Measurements from ENCODE around the gene CCDC169. TPM values are rescaled to one million over a fixed set of nuclear protein-coding genes. Genes with fewer than 3 reads are reported as not detected.
"Not testable (repeated sequence)": the region's sequence is repeated elsewhere in the genome, so short reads cannot be mapped to it uniquely, and the experiment has no call there.

CCDC169 gene
- polyA plus RNA-seq, 4 donors: 0.37 to 5.3 TPM; not detected in 2

- no peaks in the 10 kb centered on the region for H3K9me3 ChIP-seq (ENCODE audit: control insufficient read depth in 2 of 2, insufficient read depth in 1 of 2, low read depth in 1 of 2, low read length in 1 of 2)
- peaks cover 0 to 8% (median 0%) of the 10 kb centered on the region in 3 donors for H3K4me1 ChIP-seq (ENCODE audit: control insufficient read depth in 3 of 3, insufficient read depth in 2 of 3, low read depth in 1 of 3, low read length in 2 of 3)
- FAIRE-seq (no peak), DNase-seq (no peak)
- H3K4me3 ChIP-seq (ENCODE audit: low read depth in 1 of 3, low read length in 3 of 3): no peak overlapping the region
- H3K27ac ChIP-seq (ENCODE audit: low read depth in 1 of 3, low read length in 2 of 3): no peak overlapping the region
- H3K36me3 ChIP-seq (ENCODE audit: control insufficient read depth in 3 of 3, insufficient read depth in 2 of 3, low read depth in 1 of 3, low read length in 3 of 3): no peaks in the 10 kb centered on the region
- WGBS, 3 donors: 63 to 83% (median 74%) methylated on average over 1 of the region's 1 CpG
- no peaks in the 10 kb centered on the region for H3K27me3 ChIP-seq (ENCODE audit: control insufficient read depth in 3 of 3, insufficient read depth in 3 of 3, low read length in 3 of 3)
Observed at GRCh38 chr13:36341718-36342117, 44.1 kb upstream of the CCDC169 start.

GRCh38 chr13:36339600-36340155 lies 42.1 kb upstream of the CCDC169 start:
- peaks cover 0 to 8% (median 0%) of the 10 kb centered on the region in 3 donors for H3K4me1 ChIP-seq (ENCODE audit: control insufficient read depth in 3 of 3, insufficient read depth in 2 of 3, low read depth in 1 of 3, low read length in 2 of 3)
- no peaks in the 10 kb centered on the region for H3K27me3 ChIP-seq (ENCODE audit: control insufficient read depth in 3 of 3, insufficient read depth in 3 of 3, low read length in 3 of 3)
- H3K9me3 ChIP-seq (ENCODE audit: control insufficient read depth in 2 of 2, insufficient read depth in 1 of 2, low read depth in 1 of 2, low read length in 1 of 2): no peaks in the 10 kb centered on the region
- H3K36me3 ChIP-seq (ENCODE audit: control insufficient read depth in 3 of 3, insufficient read depth in 2 of 3, low read depth in 1 of 3, low read length in 3 of 3): no peaks in the 10 kb centered on the region
- H3K27ac ChIP-seq (ENCODE audit: low read depth in 1 of 3, low read length in 2 of 3): no peak overlapping the region
- WGBS, 3 donors: 89 to 95% (median 94%) methylated on average over 4 of the region's 4 CpGs
- H3K4me3 ChIP-seq (ENCODE audit: low read depth in 1 of 3, low read length in 3 of 3): no peak overlapping the region
- FAIRE-seq (no peak), DNase-seq (no peak)

DNA sequence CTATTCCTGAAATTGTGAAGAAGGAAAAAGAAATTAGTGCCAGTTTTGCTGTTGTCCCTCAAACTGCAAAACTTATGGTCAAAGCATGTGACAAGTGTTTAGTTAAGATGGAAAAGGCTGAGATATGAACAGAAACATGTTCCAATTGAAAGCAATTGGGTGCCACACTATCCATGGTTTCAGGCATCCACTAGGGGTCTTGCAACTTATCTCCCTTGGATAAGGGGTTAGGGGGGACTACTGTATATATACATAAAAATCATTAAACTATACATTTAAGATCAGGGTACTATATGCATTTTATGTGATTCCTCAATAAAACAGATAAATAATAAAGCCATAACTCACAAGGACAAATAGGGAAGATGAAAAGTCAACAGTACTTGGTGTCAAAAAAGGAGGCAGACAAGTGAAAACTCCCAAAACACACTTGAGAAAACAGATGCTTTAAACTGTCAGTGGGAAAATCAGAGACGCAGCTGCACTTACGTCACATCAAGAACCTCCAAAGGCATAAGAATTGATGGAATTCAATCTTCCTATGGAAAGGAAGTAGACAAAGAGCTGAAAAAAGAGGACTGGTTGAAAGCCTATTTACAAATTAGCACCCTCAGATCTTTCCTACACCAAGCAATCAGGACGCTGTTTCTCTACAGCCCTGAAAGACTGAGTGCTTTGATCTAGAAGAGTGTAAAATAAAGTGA lies 40.5 kb upstream of the CCDC169 start:
- H3K9me3 ChIP-seq (ENCODE audit: control insufficient read depth in 2 of 2, insufficient read depth in 1 of 2, low read depth in 1 of 2, low read length in 1 of 2): no peaks in the 10 kb centered on the region
- 78 to 89% (median 85%) methylated on average over 3 of the region's 3 CpGs for WGBS, 3 donors
- H3K4me1 ChIP-seq (ENCODE audit: control insufficient read depth in 3 of 3, insufficient read depth in 2 of 3, low read depth in 1 of 3, low read length in 2 of 3): peaks cover 0 to 5% (median 0%) of the 10 kb centered on the region in 3 donors
- no peaks in the 10 kb centered on the region for H3K27me3 ChIP-seq (ENCODE audit: control insufficient read depth in 3 of 3, insufficient read depth in 3 of 3, low read length in 3 of 3)
- no peak for FAIRE-seq
- no peaks in the 10 kb centered on the region for H3K36me3 ChIP-seq (ENCODE audit: control insufficient read depth in 3 of 3, insufficient read depth in 2 of 3, low read depth in 1 of 3, low read length in 3 of 3)
- no peak overlapping the region for H3K4me3 ChIP-seq (ENCODE audit: low read depth in 1 of 3, low read length in 3 of 3)
- no peak for DNase-seq
- no peak overlapping the region for H3K27ac ChIP-seq (ENCODE audit: low read depth in 1 of 3, low read length in 2 of 3)

DNA sequence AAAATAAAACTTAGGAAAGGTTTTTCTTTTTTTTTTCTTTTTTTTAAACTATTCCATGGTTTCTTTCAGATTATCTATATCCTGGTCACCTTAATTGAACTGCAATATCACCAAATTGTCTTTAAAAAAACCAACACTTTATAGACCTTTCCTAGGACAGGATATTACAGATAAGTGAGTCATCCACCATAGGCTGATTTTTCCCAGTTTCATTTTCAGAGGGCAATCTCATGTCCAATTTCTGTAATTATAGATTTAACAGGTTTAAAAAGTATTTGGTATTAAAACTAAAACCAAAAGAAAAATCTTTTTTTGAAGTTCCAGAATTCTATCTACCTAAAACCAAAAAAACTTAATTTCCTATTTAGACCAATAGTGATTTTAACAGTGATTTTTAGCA lies 35.4 kb upstream of the CCDC169 start:
- no peak for DNase-seq
- Histone ChIP-seq H3K4me1 (ENCODE audit: control insufficient read depth in 3 of 3, insufficient read depth in 2 of 3, low read depth in 1 of 3, low read length in 2 of 3) (no peaks in the 10 kb centered on the region), H3K27me3 (ENCODE audit: control insufficient read depth in 3 of 3, insufficient read depth in 3 of 3, low read length in 3 of 3) (no peaks in the 10 kb centered on the region), H3K36me3 (ENCODE audit: control insufficient read depth in 3 of 3, insufficient read depth in 2 of 3, low read depth in 1 of 3, low read length in 3 of 3) (no peaks in the 10 kb centered on the region), H3K27ac (ENCODE audit: low read depth in 1 of 3, low read length in 2 of 3) (no peak overlapping the region), H3K9me3 (ENCODE audit: control insufficient read depth in 2 of 2, insufficient read depth in 1 of 2, low read depth in 1 of 2, low read length in 1 of 2) (no peaks in the 10 kb centered on the region), H3K4me3 (ENCODE audit: low read depth in 1 of 3, low read length in 3 of 3) (no peak overlapping the region)
- FAIRE-seq: no peak

GRCh38 chr13:36332255-36332654 lies 34.6 kb upstream of the CCDC169 start:
- not testable (repeated sequence) for H3K27ac ChIP-seq (ENCODE audit: low read depth in 1 of 3, low read length in 2 of 3); H3K4me3 ChIP-seq (ENCODE audit: low read depth in 1 of 3, low read length in 3 of 3); H3K9me3 ChIP-seq (ENCODE audit: control insufficient read depth in 2 of 2, insufficient read depth in 1 of 2, low read depth in 1 of 2, low read length in 1 of 2); H3K4me1 ChIP-seq (ENCODE audit: control insufficient read depth in 3 of 3, insufficient read depth in 2 of 3, low read depth in 1 of 3, low read length in 2 of 3); DNase-seq; H3K27me3 ChIP-seq (ENCODE audit: control insufficient read depth in 3 of 3, insufficient read depth in 3 of 3, low read length in 3 of 3); H3K36me3 ChIP-seq (ENCODE audit: control insufficient read depth in 3 of 3, insufficient read depth in 2 of 3, low read depth in 1 of 3, low read length in 3 of 3); FAIRE-seq

DNA sequence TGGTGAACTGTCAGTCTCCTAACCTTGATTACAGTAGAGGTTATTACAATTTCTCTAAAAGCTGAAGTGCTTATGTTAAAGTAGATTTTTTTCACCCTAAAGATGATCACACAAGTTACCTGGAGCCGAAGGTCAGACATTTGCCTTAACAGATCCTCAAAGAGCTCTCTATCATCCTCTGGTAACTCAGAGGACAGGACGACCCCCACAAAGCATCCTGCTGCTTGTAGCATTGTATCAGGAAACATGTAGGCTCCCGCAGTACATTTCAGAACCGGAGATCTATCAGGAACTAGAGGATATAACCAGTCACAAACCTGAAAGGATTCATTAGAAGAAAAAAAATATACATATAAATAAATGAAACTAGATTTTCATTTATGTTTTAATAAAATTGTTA lies 33.7 kb upstream of the CCDC169 start:
- no peak overlapping the region for H3K4me3 ChIP-seq (ENCODE audit: low read depth in 1 of 3, low read length in 3 of 3)
- no peaks in the 10 kb centered on the region for H3K27me3 ChIP-seq (ENCODE audit: control insufficient read depth in 3 of 3, insufficient read depth in 3 of 3, low read length in 3 of 3)
- no peaks in the 10 kb centered on the region for H3K9me3 ChIP-seq (ENCODE audit: control insufficient read depth in 2 of 2, insufficient read depth in 1 of 2, low read depth in 1 of 2, low read length in 1 of 2)
- H3K27ac ChIP-seq (ENCODE audit: low read depth in 1 of 3, low read length in 2 of 3): no peak overlapping the region
- no peaks in the 10 kb centered on the region for H3K4me1 ChIP-seq (ENCODE audit: control insufficient read depth in 3 of 3, insufficient read depth in 2 of 3, low read depth in 1 of 3, low read length in 2 of 3)
- 82 to 91% (median 85%) methylated on average over 4 of the region's 4 CpGs for WGBS, 3 donors
- DNase-seq: no peak
- peaks cover 0 to 4% (median 0%) of the 10 kb centered on the region in 3 donors for H3K36me3 ChIP-seq (ENCODE audit: control insufficient read depth in 3 of 3, insufficient read depth in 2 of 3, low read depth in 1 of 3, low read length in 3 of 3)
- FAIRE-seq: no peak

GRCh38 chr13:36329361-36329760 lies 31.7 kb upstream of the CCDC169 start:
- no peak overlapping the region for H3K27ac ChIP-seq (ENCODE audit: low read depth in 1 of 3, low read length in 2 of 3)
- H3K36me3 ChIP-seq (ENCODE audit: control insufficient read depth in 3 of 3, insufficient read depth in 2 of 3, low read depth in 1 of 3, low read length in 3 of 3): peaks cover 0 to 7% (median 0%) of the 10 kb centered on the region in 3 donors
- H3K27me3 ChIP-seq (ENCODE audit: control insufficient read depth in 3 of 3, insufficient read depth in 3 of 3, low read length in 3 of 3): no peaks in the 10 kb centered on the region
- H3K4me1 ChIP-seq (ENCODE audit: control insufficient read depth in 3 of 3, insufficient read depth in 2 of 3, low read depth in 1 of 3, low read length in 2 of 3): no peaks in the 10 kb centered on the region
- 69 to 76% (median 72%) methylated on average over 4 of the region's 4 CpGs for WGBS, 3 donors
- no peak for FAIRE-seq
- no peaks in the 10 kb centered on the region for H3K9me3 ChIP-seq (ENCODE audit: control insufficient read depth in 2 of 2, insufficient read depth in 1 of 2, low read depth in 1 of 2, low read length in 1 of 2)
- no peak for DNase-seq
- no peak overlapping the region for H3K4me3 ChIP-seq (ENCODE audit: low read depth in 1 of 3, low read length in 3 of 3)

GRCh38 chr13:36328821-36329220 lies 31.2 kb upstream of the CCDC169 start:
- Histone ChIP-seq H3K4me3 (ENCODE audit: low read depth in 1 of 3, low read length in 3 of 3) (no peak overlapping the region), H3K27me3 (ENCODE audit: control insufficient read depth in 3 of 3, insufficient read depth in 3 of 3, low read length in 3 of 3) (no peaks in the 10 kb centered on the region), H3K36me3 (ENCODE audit: control insufficient read depth in 3 of 3, insufficient read depth in 2 of 3, low read depth in 1 of 3, low read length in 3 of 3) (peaks cover 0 to 10% (median 0%) of the 10 kb centered on the region in 3 donors), H3K9me3 (ENCODE audit: control insufficient read depth in 2 of 2, insufficient read depth in 1 of 2, low read depth in 1 of 2, low read length in 1 of 2) (no peaks in the 10 kb centered on the region), H3K4me1 (ENCODE audit: control insufficient read depth in 3 of 3, insufficient read depth in 2 of 3, low read depth in 1 of 3, low read length in 2 of 3) (no peaks in the 10 kb centered on the region), H3K27ac (ENCODE audit: low read depth in 1 of 3, low read length in 2 of 3) (no peak overlapping the region)
- DNase-seq (no peak), FAIRE-seq (no peak)
- 80 to 97% (median 84%) methylated on average over 2 of the region's 2 CpGs for WGBS, 3 donors

DNA sequence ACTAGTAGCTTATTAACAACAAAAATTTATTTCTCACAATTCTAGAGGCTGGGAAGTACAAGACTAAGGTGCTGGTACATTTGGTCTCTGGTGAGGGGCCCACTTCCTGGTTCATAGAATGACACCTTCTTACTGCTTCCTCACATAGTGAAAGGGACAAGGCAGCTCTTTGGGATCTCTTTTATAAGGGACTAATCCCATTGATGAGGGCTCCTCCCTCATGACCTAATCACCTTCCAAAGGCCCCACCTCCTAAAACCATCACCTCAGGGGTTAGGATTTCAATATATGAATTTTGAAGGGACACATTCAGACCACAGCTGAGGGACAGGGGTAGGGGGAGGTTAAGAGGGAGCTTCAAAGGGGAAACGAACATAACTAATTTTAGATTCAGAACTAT lies 28.3 kb upstream of the CCDC169 start:
- no peak for FAIRE-seq
- WGBS, 3 donors: 67 to 81% (median 77%) methylated on average over 1 of the region's 1 CpG

More for the DNA sequence above, 28.3 kb upstream of the CCDC169 start:
- Histone ChIP-seq H3K27ac (ENCODE audit: low read depth in 1 of 3, low read length in 2 of 3) (no peak overlapping the region), H3K9me3 (ENCODE audit: control insufficient read depth in 2 of 2, insufficient read depth in 1 of 2, low read depth in 1 of 2, low read length in 1 of 2) (no peaks in the 10 kb centered on the region), H3K4me3 (ENCODE audit: low read depth in 1 of 3, low read length in 3 of 3) (no peak overlapping the region), H3K27me3 (ENCODE audit: control insufficient read depth in 3 of 3, insufficient read depth in 3 of 3, low read length in 3 of 3) (no peaks in the 10 kb centered on the region), H3K36me3 (ENCODE audit: control insufficient read depth in 3 of 3, insufficient read depth in 2 of 3, low read depth in 1 of 3, low read length in 3 of 3) (peaks cover 0 to 12% (median 0%) of the 10 kb centered on the region in 3 donors), H3K4me1 (ENCODE audit: control insufficient read depth in 3 of 3, insufficient read depth in 2 of 3, low read depth in 1 of 3, low read length in 2 of 3) (no peaks in the 10 kb centered on the region)
- DNase-seq: no peak

Measured in small intestine (tissue), 7 donors.